Loucy (cell line): ENCODE measurements around the gene TAF4.

ENCODE experiments used
- H2AFZ ChIP-seq: fragments of 200-600 bp; sonication (generic); 2 replicates; pipeline ENCODE4 v1.6.0; 2016; ENCODE audit warnings: antibody characterized with exemption, mild to moderate bottlenecking, low read length, moderate library complexity
- H3F3A ChIP-seq: fragments of 200-600 bp; 2 replicates; pipeline ENCODE4 v1.6.0; 2016; ENCODE audit warnings: antibody characterized with exemption, low read depth, mild to moderate bottlenecking
- H3K27me3 ChIP-seq: fragments of 200-600 bp; sonication (generic); 2 replicates; pipeline ENCODE4 v1.6.1; 2014; ENCODE audit warnings: low read length, mild to moderate bottlenecking; ENCODE audit not compliant: insufficient read depth, poor library complexity, severe bottlenecking
- H3K36me3 ChIP-seq: fragments of 200-600 bp; sonication (generic); 2 replicates; pipeline ENCODE4 v1.6.1; 2016; ENCODE audit warnings: low read length; ENCODE audit not compliant: insufficient read depth
- H3K4me1 ChIP-seq: fragments of 200-600 bp; sonication (generic); 2 replicates; pipeline ENCODE4 v1.5.1; 2014; ENCODE audit warnings: low read length, mild to moderate bottlenecking; ENCODE audit not compliant: insufficient read depth, poor library complexity, severe bottlenecking
- H3K4me2 ChIP-seq: fragments of 200-600 bp; sonication (generic); 2 replicates; pipeline ENCODE4 v1.6.0; 2014; ENCODE audit warnings: antibody characterized with exemption, low read length, low read depth, mild to moderate bottlenecking; ENCODE audit not compliant: poor library complexity, severe bottlenecking
- H3K4me3 ChIP-seq: fragments of 200-600 bp; sonication (generic); 2 replicates; pipeline ENCODE4 v1.5.1; 2014; ENCODE audit warnings: low read length, mild to moderate bottlenecking, mixed read lengths; ENCODE audit not compliant: poor library complexity, severe bottlenecking
- H3K79me2 ChIP-seq: fragments of 200-600 bp; sonication (generic); 2 replicates; pipeline ENCODE4 v1.6.1; 2014; ENCODE audit warnings: low read length; ENCODE audit not compliant: insufficient read depth
- H3K9ac ChIP-seq: fragments of 200-600 bp; sonication (generic); 2 replicates; pipeline ENCODE4 v1.6.0; 2014; ENCODE audit warnings: mild to moderate bottlenecking, low read depth, low read length, moderate library complexity; ENCODE audit not compliant: poor library complexity, severe bottlenecking
- H3K9me2 ChIP-seq: fragments of 200-600 bp; sonication (generic); replicated peaks from 2 replicates; pipeline ENCODE4 v1.6.1; 2016; ENCODE audit warnings: low read depth, low read length, mixed read lengths
- H3K9me3 ChIP-seq: fragments of 200-600 bp; sonication (generic); 2 replicates; pipeline ENCODE4 v1.6.1; 2014; ENCODE audit warnings: mild to moderate bottlenecking, antibody characterized with exemption, low read length, low read depth; ENCODE audit not compliant: insufficient read depth
- H4K20me1 ChIP-seq: fragments of 200-600 bp; sonication (generic); 2 replicates; pipeline ENCODE4 v1.6.0; 2014; ENCODE audit warnings: antibody characterized with exemption, low read length, mild to moderate bottlenecking; ENCODE audit not compliant: insufficient read depth, poor library complexity, severe bottlenecking
- EZH2phosphoT487 ChIP-seq: fragments of 200-600 bp; IDR thresholded peaks from 2 replicates; pipeline ENCODE4 v1.6.1; 2018; ENCODE audit warnings: antibody characterized with exemption, mild to moderate bottlenecking, moderate library complexity, borderline replicate concordance
- TF ChIP-seq, protein P1 (sequence below): fragments of 200-600 bp; sonication (generic); conservative IDR thresholded peaks from 2 replicates; pipeline ENCODE4 v1.5.1; 2014; ENCODE audit warnings: mild to moderate bottlenecking, antibody characterized with exemption, low read length

The TAF4 gene

DNA sequence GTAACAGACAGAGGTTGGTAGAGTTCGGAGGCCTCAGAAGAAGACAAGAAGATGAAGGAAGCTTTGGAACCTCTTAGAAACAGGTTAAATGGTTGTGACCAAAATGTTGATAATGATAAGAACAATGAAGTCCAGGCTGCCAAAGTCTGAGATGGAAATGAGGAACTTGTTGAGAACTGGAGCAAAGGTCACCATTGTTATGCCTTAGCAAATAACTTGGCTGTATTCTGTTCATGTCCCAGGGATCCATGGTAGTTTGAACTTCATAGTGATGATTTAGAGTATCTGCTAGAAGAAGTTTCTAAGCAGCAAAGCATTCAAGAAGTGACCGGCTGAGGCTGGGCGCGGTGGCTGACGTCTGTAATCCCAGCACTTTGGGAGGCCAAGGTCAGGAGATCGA is 45.5 kb upstream of the TAF4 start:
- no peaks in the 10 kb centered on the region for H4K20me1 ChIP-seq
- H3K9me2 ChIP-seq, result no peaks in the 10 kb centered on the region
- no peak overlapping the region for H2AFZ ChIP-seq
- no peaks in the 10 kb centered on the region for H3K4me1 ChIP-seq
- H3K9ac ChIP-seq, result no peak overlapping the region
- no peak for TF ChIP-seq EZH2phosphoT487
- H3K4me3 ChIP-seq, result no peak overlapping the region
- no peaks in the 10 kb centered on the region for H3K27me3 ChIP-seq
- H3K4me2 ChIP-seq, result no peak overlapping the region
- H3K79me2 ChIP-seq, result no peaks in the 10 kb centered on the region
- H3F3A ChIP-seq, result no peaks in the 10 kb centered on the region
- peaks cover 13% of the 10 kb centered on the region; the same call in 1 of the 2 replicates for H3K9me3 ChIP-seq
- H3K36me3 ChIP-seq, result no peaks in the 10 kb centered on the region

DNA sequence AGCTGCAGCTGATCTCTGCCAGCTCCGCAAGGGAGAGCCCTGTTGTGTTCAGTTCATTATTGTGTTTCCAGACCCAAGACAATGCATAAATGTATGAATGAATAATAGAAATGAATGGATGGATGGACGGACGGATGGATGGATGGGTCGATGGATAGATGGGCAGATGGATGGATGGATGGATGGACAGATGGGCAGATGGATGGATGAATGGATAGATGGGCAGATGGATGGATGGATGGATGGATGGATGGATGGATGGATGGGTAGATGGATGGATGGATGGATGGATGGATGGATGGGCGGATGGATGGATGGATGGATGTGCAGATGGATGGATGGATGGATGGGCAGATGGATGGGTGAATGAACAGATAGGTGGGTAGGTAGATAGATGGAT is 39.9 kb upstream of the TAF4 start:
- no peaks in the 10 kb centered on the region for H4K20me1 ChIP-seq
- H3K4me3 ChIP-seq, result no peak overlapping the region
- H3K27me3 ChIP-seq, result no peaks in the 10 kb centered on the region
- H3K36me3 ChIP-seq, result no peaks in the 10 kb centered on the region
- peaks cover 19% of the 10 kb centered on the region; the same call in 1 of the 2 replicates for H3K9me3 ChIP-seq
- no peaks in the 10 kb centered on the region for H3K9me2 ChIP-seq
- no peaks in the 10 kb centered on the region for H3K79me2 ChIP-seq
- no peaks in the 10 kb centered on the region for H3K4me1 ChIP-seq
- no peak overlapping the region for H2AFZ ChIP-seq
- H3K9ac ChIP-seq, result no peak overlapping the region
- H3K4me2 ChIP-seq, result no peak overlapping the region
- no peaks in the 10 kb centered on the region for H3F3A ChIP-seq
- TF ChIP-seq, protein P1, sequence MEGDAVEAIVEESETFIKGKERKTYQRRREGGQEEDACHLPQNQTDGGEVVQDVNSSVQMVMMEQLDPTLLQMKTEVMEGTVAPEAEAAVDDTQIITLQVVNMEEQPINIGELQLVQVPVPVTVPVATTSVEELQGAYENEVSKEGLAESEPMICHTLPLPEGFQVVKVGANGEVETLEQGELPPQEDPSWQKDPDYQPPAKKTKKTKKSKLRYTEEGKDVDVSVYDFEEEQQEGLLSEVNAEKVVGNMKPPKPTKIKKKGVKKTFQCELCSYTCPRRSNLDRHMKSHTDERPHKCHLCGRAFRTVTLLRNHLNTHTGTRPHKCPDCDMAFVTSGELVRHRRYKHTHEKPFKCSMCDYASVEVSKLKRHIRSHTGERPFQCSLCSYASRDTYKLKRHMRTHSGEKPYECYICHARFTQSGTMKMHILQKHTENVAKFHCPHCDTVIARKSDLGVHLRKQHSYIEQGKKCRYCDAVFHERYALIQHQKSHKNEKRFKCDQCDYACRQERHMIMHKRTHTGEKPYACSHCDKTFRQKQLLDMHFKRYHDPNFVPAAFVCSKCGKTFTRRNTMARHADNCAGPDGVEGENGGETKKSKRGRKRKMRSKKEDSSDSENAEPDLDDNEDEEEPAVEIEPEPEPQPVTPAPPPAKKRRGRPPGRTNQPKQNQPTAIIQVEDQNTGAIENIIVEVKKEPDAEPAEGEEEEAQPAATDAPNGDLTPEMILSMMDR, result no peak
- no peak for TF ChIP-seq EZH2phosphoT487

DNA sequence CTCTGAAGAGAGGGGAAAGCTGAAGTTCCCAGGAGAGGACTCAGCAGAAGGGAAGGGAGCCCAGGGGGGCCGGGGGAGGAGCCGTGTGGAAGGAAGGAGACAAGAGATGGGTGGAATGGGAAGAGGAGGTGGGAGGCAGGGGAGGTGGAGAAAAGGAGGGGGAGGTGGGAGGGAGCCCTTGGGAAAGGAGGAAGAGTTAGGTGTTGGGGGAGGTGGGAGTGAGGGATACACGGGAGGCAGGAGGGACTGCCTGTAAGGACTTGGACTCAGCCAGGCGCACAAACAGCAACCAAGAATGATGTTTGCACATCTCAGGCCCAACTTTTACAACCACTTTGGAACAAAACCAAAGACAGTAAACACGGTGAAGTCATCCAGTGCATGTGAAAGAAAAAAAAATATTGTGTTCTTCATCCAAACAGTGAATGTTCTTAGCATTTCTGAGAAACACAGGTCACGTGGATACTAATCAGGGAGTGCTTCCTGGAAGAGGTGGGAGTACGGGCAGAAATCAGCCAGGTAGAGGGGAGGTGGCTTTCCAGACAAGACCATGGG is 39.2 kb upstream of the TAF4 start:
- Histone ChIP-seq H3K36me3 (no peaks in the 10 kb centered on the region), H3K4me3 (no peak overlapping the region), H3K9ac (no peak overlapping the region), H3F3A (no peaks in the 10 kb centered on the region), H2AFZ (no peak overlapping the region), H4K20me1 (no peaks in the 10 kb centered on the region), H3K9me3 (peaks cover 19% of the 10 kb centered on the region; the same call in 1 of the 2 replicates), H3K27me3 (no peaks in the 10 kb centered on the region), H3K9me2 (no peaks in the 10 kb centered on the region), H3K4me1 (no peaks in the 10 kb centered on the region), H3K79me2 (no peaks in the 10 kb centered on the region), H3K4me2 (no peak overlapping the region)
- TF ChIP-seq, protein P1, result no peak
- no peak for TF ChIP-seq EZH2phosphoT487

DNA sequence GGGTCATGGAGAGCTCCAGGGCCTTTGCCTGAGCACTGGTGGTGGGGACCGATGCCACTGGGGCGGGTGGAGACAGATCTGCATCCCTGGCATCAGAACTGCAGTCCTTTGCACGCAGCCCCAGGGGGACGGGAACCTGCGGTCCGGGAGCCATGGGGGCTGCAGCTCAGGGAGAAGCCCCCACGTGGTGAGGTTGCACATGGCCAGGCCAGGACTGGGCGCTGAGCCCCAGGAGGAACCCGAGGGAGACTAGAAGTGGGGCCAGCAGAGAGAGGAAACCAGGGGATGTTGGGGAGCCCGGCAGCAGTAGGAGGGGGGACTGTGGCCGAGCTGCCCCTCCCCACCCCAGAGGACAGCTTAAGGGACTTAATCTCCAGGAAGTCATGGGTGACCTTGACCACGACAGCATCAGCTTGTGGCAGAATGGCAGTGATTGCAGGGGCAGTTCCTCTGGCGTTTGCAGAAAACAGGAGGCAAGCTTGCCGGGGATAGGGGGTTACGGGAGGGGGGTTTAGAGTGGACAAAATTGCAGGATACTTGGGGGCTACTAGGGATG is 38.6 kb upstream of the TAF4 start:
- no peaks in the 10 kb centered on the region for H3K27me3 ChIP-seq
- H3F3A ChIP-seq, result no peaks in the 10 kb centered on the region
- no peak overlapping the region for H3K4me3 ChIP-seq
- no peaks in the 10 kb centered on the region for H3K4me1 ChIP-seq
- H3K4me2 ChIP-seq, result no peak overlapping the region
- H3K9me3 ChIP-seq, result peaks cover 16% of the 10 kb centered on the region; the same call in 1 of the 2 replicates
- no peak overlapping the region for H3K9ac ChIP-seq
- TF ChIP-seq, protein P1, result no peak
- TF ChIP-seq EZH2phosphoT487, result no peak
- no peak overlapping the region for H2AFZ ChIP-seq
- no peaks in the 10 kb centered on the region for H4K20me1 ChIP-seq
- no peaks in the 10 kb centered on the region for H3K79me2 ChIP-seq
- no peaks in the 10 kb centered on the region for H3K36me3 ChIP-seq
- H3K9me2 ChIP-seq, result no peaks in the 10 kb centered on the region
